Kidney (tissue), 14 donors: ENCODE data around the gene NEK8. TPM values are rescaled to one million over a fixed set of nuclear protein-coding genes. Genes with fewer than 3 reads are reported as not detected.
A peak's percentile ranks its signal among the peaks of the same experiment; 100 is the strongest.

Source experiments
- DNase-seq, 5 donors: peaks; one replicate each; pipeline ENCODE4 v3.0.0-alpha.2; 2013 to 2020
- FAIRE-seq: peaks from 2 replicates; lab custom pipeline; 2012; peaks lifted over from hg19 to GRCh38; lab: Jason Lieb, UNC
- H3K27ac ChIP-seq, 2 donors: one replicate each; pipeline ENCODE4 v1.7.0; 2013; ENCODE audit warnings: low read depth in 2 of 2, low read length in 2 of 2, inconsistent platforms in 1 of 2
- H3K27me3 ChIP-seq: one replicate; pipeline ENCODE4 v1.7.1; 2013; ENCODE audit warnings: low read length, inconsistent platforms; ENCODE audit not compliant: control insufficient read depth, insufficient read depth
- H3K36me3 ChIP-seq, 3 donors: one replicate each; pipeline versions ENCODE4 v1.7.0 to v1.7.1; 2013; ENCODE audit warnings: low read length in 3 of 3, control low read depth in 1 of 3, inconsistent platforms in 1 of 3; ENCODE audit not compliant: insufficient read depth in 3 of 3, control insufficient read depth in 2 of 3
- H3K4me1 ChIP-seq, 3 donors: one replicate each; pipeline versions ENCODE4 v1.7.0 to v1.7.1; 2013; ENCODE audit warnings: low read length in 3 of 3, inconsistent platforms in 1 of 3, low read depth in 1 of 3; ENCODE audit not compliant: control insufficient read depth in 2 of 3, insufficient read depth in 2 of 3
- H3K4me3 ChIP-seq, 3 donors: one replicate each; pipeline versions ENCODE4 v1.7.0 to v1.8.1; 2013; ENCODE audit warnings: low read length in 3 of 3, control low read depth in 1 of 3, inconsistent platforms in 1 of 3
- H3K9ac ChIP-seq, 3 donors: one replicate each; pipeline versions ENCODE4 v1.7.0 to v1.7.1; 2013; ENCODE audit warnings: low read length in 3 of 3, control low read depth in 1 of 3, inconsistent platforms in 1 of 3
- H3K9me3 ChIP-seq, 3 donors: one replicate each; pipeline versions ENCODE4 v1.7.0 to v1.7.1; 2013; ENCODE audit warnings: low read length in 3 of 3, control low read depth in 1 of 3, inconsistent platforms in 1 of 3; ENCODE audit not compliant: control insufficient read depth in 2 of 3, insufficient read depth in 1 of 3
- CTCF ChIP-seq: IDR thresholded peaks from 3 replicates; pipeline ENCODE4 v1.5.1; 2012; ENCODE audit warnings: mild to moderate bottlenecking, moderate library complexity, borderline replicate concordance; ENCODE audit not compliant: insufficient read depth; ENCODE audit errors: extremely low read depth
- intact Hi-C: fragments of 100-400 bp; cut with DNase I; formaldehyde crosslinking; loops from one replicate; pipeline ENCODE4 v1.11.1; 2022
- polyA plus RNA-seq: library from polyadenylated mRNA; stranded (reverse); fragments of 350-450 nt; fragmentation: Illumina TruSeq; extraction: RNeasy Lipid Tissue Mini Kit (QIAGEN cat#74804); gene quantifications from one replicate; pipeline ENCODE4 v1.2.3, GENCODE V29; 2014; ENCODE audit warnings: low read depth, low replicate concordance; ENCODE audit not compliant: insufficient read depth
- total RNA-seq: library from RNA; stranded (reverse); fragmentation: NEBNext Ultra II Directional; extraction: Animal tissue kit (Norgen Biotek cat#: 25700); gene quantifications from one replicate; pipeline ENCODE4 v1.2.1, GENCODE V29; 2021
- donor health status: control.
- donor health status: control.
- donor health status: control.
- donor health status: control.
- donor health status: control.
- donor health status: DM: yes; HTN: yes; CAD: no.
- donor health status: Normal renal cell carcinoma (clear cell type).

Gene NEK8
- total and polyA plus RNA-seq, 2 donors from 2014 or later: 4.7 to 20.6 TPM

GRCh38 chr17:28693869-28694268, 34.7 kb upstream of the NEK8 start:
- Histone ChIP-seq H3K27me3 (no peaks in the 10 kb centered on the region), H3K36me3 (peaks cover 6 to 72% (median 59%) of the 10 kb centered on the region in 3 donors), H3K27ac (no peak overlapping the region), H3K4me3 (no peak overlapping the region), H3K9ac (no peak overlapping the region), H3K9me3 (no peaks in the 10 kb centered on the region), H3K4me1 (peaks cover 0 to 8% (median 3%) of the 10 kb centered on the region in 3 donors)
- intact Hi-C loops: no loop called here
- FAIRE-seq (no peak), DNase-seq (peak in 1 of 5 donors; percentile 13)
- TF ChIP-seq CTCF: no peak

- no peak for TF ChIP-seq CTCF
- intact Hi-C loops: no loop called here
- Histone ChIP-seq H3K4me3 (no peak overlapping the region), H3K36me3 (peaks cover 2 to 86% (median 80%) of the 10 kb centered on the region in 3 donors), H3K9me3 (no peaks in the 10 kb centered on the region), H3K27ac (peak overlapping the region in 1 of 2 donors; percentile 7), H3K9ac (no peak overlapping the region), H3K4me1 (peaks cover 0 to 10% (median 3%) of the 10 kb centered on the region in 3 donors), H3K27me3 (no peaks in the 10 kb centered on the region)
- DNase-seq: peak in 4 of 5 donors; percentile 6 to 72 (median 36)
- FAIRE-seq: no peak
These were observed 30.2 kb upstream of the NEK8 start for GRCh38 chr17:28698253-28698941.

- intact Hi-C loops: no loop called here
- H3K9ac ChIP-seq: no peak overlapping the region
These were observed 28.3 kb upstream of the NEK8 start for GRCh38 chr17:28700278-28700677.

More at GRCh38 chr17:28700278-28700677, 28.3 kb upstream of the NEK8 start:
- Histone ChIP-seq H3K4me1 (peaks cover 0 to 10% (median 3%) of the 10 kb centered on the region in 3 donors), H3K27me3 (no peaks in the 10 kb centered on the region), H3K4me3 (no peak overlapping the region), H3K27ac (no peak overlapping the region), H3K9me3 (no peaks in the 10 kb centered on the region), H3K36me3 (peaks cover 2 to 70% (median 62%) of the 10 kb centered on the region in 3 donors)
- FAIRE-seq (no peak), DNase-seq (no peak)
- TF ChIP-seq CTCF: no peak
